ENCODE measurements around the gene CCZ1B.
"Not testable (repeated sequence)": the region's sequence is repeated elsewhere in the genome, so short reads cannot be mapped to it uniquely, and the experiment has no call there.

Gene CCZ1B

GRCh38 chr7:6847751-6848150 is 21.7 kb upstream of the CCZ1B start:
- not testable (repeated sequence) for H3K27me3 ChIP-seq (ENCODE audit: control insufficient read depth, insufficient read depth, low read length); H3K9ac ChIP-seq (ENCODE audit: low read length); H3K36me3 ChIP-seq (ENCODE audit: control insufficient read depth, insufficient read depth, low read length); H3K4me3 ChIP-seq (ENCODE audit: low read length); H3K27ac ChIP-seq (ENCODE audit: low read depth, low read length); H3K4me1 ChIP-seq (ENCODE audit: control insufficient read depth, insufficient read depth, low read length)

GRCh38 chr7:6845971-6846449 is 19.9 kb upstream of the CCZ1B start:
- H3K27me3 ChIP-seq (ENCODE audit: control insufficient read depth, insufficient read depth, low read length); H3K4me3 ChIP-seq (ENCODE audit: low read length); H3K9ac ChIP-seq (ENCODE audit: low read length); H3K4me1 ChIP-seq (ENCODE audit: control insufficient read depth, insufficient read depth, low read length); H3K27ac ChIP-seq (ENCODE audit: low read depth, low read length); H3K36me3 ChIP-seq (ENCODE audit: control insufficient read depth, insufficient read depth, low read length): not testable (repeated sequence)

GRCh38 chr7:6843654-6844053 is 17.6 kb upstream of the CCZ1B start:
- not testable (repeated sequence) for H3K36me3 ChIP-seq (ENCODE audit: control insufficient read depth, insufficient read depth, low read length); H3K9ac ChIP-seq (ENCODE audit: low read length); H3K4me1 ChIP-seq (ENCODE audit: control insufficient read depth, insufficient read depth, low read length); H3K4me3 ChIP-seq (ENCODE audit: low read length); H3K27ac ChIP-seq (ENCODE audit: low read depth, low read length); H3K27me3 ChIP-seq (ENCODE audit: control insufficient read depth, insufficient read depth, low read length)

GRCh38 chr7:6843092-6843491 is 17.0 kb upstream of the CCZ1B start:
- H3K27me3 ChIP-seq (ENCODE audit: control insufficient read depth, insufficient read depth, low read length): not testable (repeated sequence)

GRCh38 chr7:6842278-6842921 is 16.3 kb upstream of the CCZ1B start:
- H3K27ac ChIP-seq (ENCODE audit: low read depth, low read length); H3K4me3 ChIP-seq (ENCODE audit: low read length): not testable (repeated sequence)

More at GRCh38 chr7:6843092-6843491, 17.0 kb upstream of the CCZ1B start:
- not testable (repeated sequence) for H3K9ac ChIP-seq (ENCODE audit: low read length); H3K4me1 ChIP-seq (ENCODE audit: control insufficient read depth, insufficient read depth, low read length); H3K27ac ChIP-seq (ENCODE audit: low read depth, low read length); H3K4me3 ChIP-seq (ENCODE audit: low read length); H3K36me3 ChIP-seq (ENCODE audit: control insufficient read depth, insufficient read depth, low read length)

GRCh38 chr7:6837081-6837480 is 11.0 kb upstream of the CCZ1B start:
- not testable (repeated sequence) for H3K4me3 ChIP-seq (ENCODE audit: low read length); H3K4me1 ChIP-seq (ENCODE audit: control insufficient read depth, insufficient read depth, low read length); H3K27me3 ChIP-seq (ENCODE audit: control insufficient read depth, insufficient read depth, low read length)

More at GRCh38 chr7:6842278-6842921, 16.3 kb upstream of the CCZ1B start:
- H3K9ac ChIP-seq (ENCODE audit: low read length); H3K27me3 ChIP-seq (ENCODE audit: control insufficient read depth, insufficient read depth, low read length); H3K36me3 ChIP-seq (ENCODE audit: control insufficient read depth, insufficient read depth, low read length); H3K4me1 ChIP-seq (ENCODE audit: control insufficient read depth, insufficient read depth, low read length): not testable (repeated sequence)

GRCh38 chr7:6835521-6835920 is 9.4 kb upstream of the CCZ1B start:
- not testable (repeated sequence) for H3K4me3 ChIP-seq (ENCODE audit: low read length); H3K27ac ChIP-seq (ENCODE audit: low read depth, low read length); H3K27me3 ChIP-seq (ENCODE audit: control insufficient read depth, insufficient read depth, low read length); H3K9ac ChIP-seq (ENCODE audit: low read length); H3K36me3 ChIP-seq (ENCODE audit: control insufficient read depth, insufficient read depth, low read length); H3K4me1 ChIP-seq (ENCODE audit: control insufficient read depth, insufficient read depth, low read length)

More at GRCh38 chr7:6837081-6837480, 11.0 kb upstream of the CCZ1B start:
- not testable (repeated sequence) for H3K36me3 ChIP-seq (ENCODE audit: control insufficient read depth, insufficient read depth, low read length); H3K9ac ChIP-seq (ENCODE audit: low read length); H3K27ac ChIP-seq (ENCODE audit: low read depth, low read length)

- H3K4me3 ChIP-seq (ENCODE audit: low read length): no peak overlapping the region
- H3K36me3 ChIP-seq (ENCODE audit: control insufficient read depth, insufficient read depth, low read length): no peaks in the 10 kb centered on the region
- H3K27me3 ChIP-seq (ENCODE audit: control insufficient read depth, insufficient read depth, low read length): no peaks in the 10 kb centered on the region
- no peak overlapping the region for H3K9ac ChIP-seq (ENCODE audit: low read length)
- H3K27ac ChIP-seq (ENCODE audit: low read depth, low read length): no peak overlapping the region
- no peaks in the 10 kb centered on the region for H3K4me1 ChIP-seq (ENCODE audit: control insufficient read depth, insufficient read depth, low read length)
Measured at GRCh38 chr7:6833636-6834035, 7.6 kb upstream of the CCZ1B start.

- Histone ChIP-seq H3K36me3 (ENCODE audit: control insufficient read depth, insufficient read depth, low read length) (no peaks in the 10 kb centered on the region), H3K4me3 (ENCODE audit: low read length) (no peak overlapping the region), H3K27ac (ENCODE audit: low read depth, low read length) (no peak overlapping the region), H3K27me3 (ENCODE audit: control insufficient read depth, insufficient read depth, low read length) (no peaks in the 10 kb centered on the region), H3K9ac (ENCODE audit: low read length) (no peak overlapping the region), H3K4me1 (ENCODE audit: control insufficient read depth, insufficient read depth, low read length) (no peaks in the 10 kb centered on the region)
Measured at GRCh38 chr7:6831018-6831725, 5.1 kb upstream of the CCZ1B start.

GRCh38 chr7:6830026-6830425 is 4.0 kb upstream of the CCZ1B start:
- H3K4me1 ChIP-seq (ENCODE audit: control insufficient read depth, insufficient read depth, low read length); H3K9ac ChIP-seq (ENCODE audit: low read length); H3K27me3 ChIP-seq (ENCODE audit: control insufficient read depth, insufficient read depth, low read length); H3K27ac ChIP-seq (ENCODE audit: low read depth, low read length); H3K36me3 ChIP-seq (ENCODE audit: control insufficient read depth, insufficient read depth, low read length); H3K4me3 ChIP-seq (ENCODE audit: low read length): not testable (repeated sequence)

- not testable (repeated sequence) for H3K4me3 ChIP-seq (ENCODE audit: low read length)
Measured at GRCh38 chr7:6829616-6830015, 3.5 kb upstream of the CCZ1B start.

GRCh38 chr7:6827180-6827579 is 1.1 kb upstream of the CCZ1B start:
- H3K36me3 ChIP-seq (ENCODE audit: control insufficient read depth, insufficient read depth, low read length); H3K4me1 ChIP-seq (ENCODE audit: control insufficient read depth, insufficient read depth, low read length); H3K9ac ChIP-seq (ENCODE audit: low read length); H3K4me3 ChIP-seq (ENCODE audit: low read length); H3K27me3 ChIP-seq (ENCODE audit: control insufficient read depth, insufficient read depth, low read length); H3K27ac ChIP-seq (ENCODE audit: low read depth, low read length): not testable (repeated sequence)

More at GRCh38 chr7:6829616-6830015, 3.5 kb upstream of the CCZ1B start:
- not testable (repeated sequence) for H3K4me1 ChIP-seq (ENCODE audit: control insufficient read depth, insufficient read depth, low read length); H3K36me3 ChIP-seq (ENCODE audit: control insufficient read depth, insufficient read depth, low read length); H3K27ac ChIP-seq (ENCODE audit: low read depth, low read length); H3K9ac ChIP-seq (ENCODE audit: low read length); H3K27me3 ChIP-seq (ENCODE audit: control insufficient read depth, insufficient read depth, low read length)

All from rectal smooth muscle tissue (tissue), 1 donor.